Endothelial cell of umbilical vein (primary cell): ENCODE measurements around the gene RPS29. TPM values are rescaled to one million over a fixed set of nuclear protein-coding genes. Genes with fewer than 3 reads are reported as not detected.

Experiments used
- BruUV-seq: library from RNA; stranded (reverse); fragments of 400-500 nt; replicated peaks from 2 replicates; lab custom pipeline; 2021; lab: Mats Ljungman, UMichigan
- CTCF ChIA-PET: fragments of 300-600, 350-600 bp; sonication (Branson Sonifier 250); formaldehyde crosslinking; loops from one replicate; lab custom pipeline; 2021; ENCODE audit warnings: antibody characterized with exemption, inconsistent platforms; lab: Charles Lee
- POLR2A ChIA-PET: fragments of 300-600, 350-600 bp; sonication (Branson Sonifier 250); formaldehyde crosslinking; loops from one replicate; lab custom pipeline; 2021; ENCODE audit warnings: antibody characterized with exemption, inconsistent platforms; lab: Charles Lee
- DNase-seq: peaks from one replicate; pipeline ENCODE4 v3.0.0-alpha.2; 2011; ENCODE audit warnings: low read depth, low spot score
- FAIRE-seq: peaks from 2 replicates; lab custom pipeline; 2011; peaks lifted over from hg19 to GRCh38; lab: Jason Lieb, UNC
- H2AFZ ChIP-seq: 2 replicates; pipeline ENCODE4 v1.6.0; 2012; ENCODE audit warnings: low read depth, low read length, control low read depth, inconsistent platforms
- H3K27ac ChIP-seq: 2 replicates; pipeline ENCODE4 v1.5.1; 2011; ENCODE audit warnings: low read depth, mild to moderate bottlenecking, control low read depth, low read length, moderate library complexity; ENCODE audit not compliant: insufficient read depth
- H3K27me3 ChIP-seq, 2 experiments: 2 replicates each; pipeline versions ENCODE4 v1.6.0 to v1.6.1; 2011; ENCODE audit warnings: low read length in 2 of 2, mixed read lengths in 1 of 2; ENCODE audit not compliant: control insufficient read depth in 2 of 2, insufficient read depth in 2 of 2
- H3K36me3 ChIP-seq, 2 experiments: 2 replicates in 1 of 2; 3 replicates in 1 of 2; pipeline ENCODE4 v1.5.1; 2011; ENCODE audit warnings: low read length in 2 of 2, mild to moderate bottlenecking in 1 of 2, moderate library complexity in 1 of 2; ENCODE audit not compliant: control insufficient read depth in 2 of 2, insufficient read depth in 2 of 2; ENCODE audit errors: extremely low read depth in 1 of 2
- H3K4me1 ChIP-seq: 3 replicates; pipeline ENCODE4 v1.5.1; 2011; ENCODE audit warnings: mild to moderate bottlenecking, low read length; ENCODE audit not compliant: control insufficient read depth, insufficient read depth; ENCODE audit errors: extremely low read depth
- H3K4me2 ChIP-seq: 2 replicates; pipeline ENCODE4 v1.6.1; 2011; ENCODE audit warnings: low read length, control low read depth, mixed read lengths; ENCODE audit not compliant: insufficient read depth
- H3K4me3 ChIP-seq, 3 experiments: fragments of 200-600 bp in 1 of 3; sonication (generic), shearing (Covaris generic) in 1 of 3; replicated peaks in 1 of 3; 2 replicates each; pipeline ENCODE4 v1.5.1; 2011 to 2016; ENCODE audit warnings: control low read depth in 3 of 3, low read length in 3 of 3, mild to moderate bottlenecking in 2 of 3, inconsistent platforms in 1 of 3, low read depth in 1 of 3, moderate library complexity in 1 of 3; ENCODE audit not compliant: insufficient read depth in 1 of 3
- H3K79me2 ChIP-seq: 2 replicates; pipeline ENCODE4 v1.6.0; 2012; ENCODE audit warnings: low read length, inconsistent platforms; ENCODE audit not compliant: control insufficient read depth, insufficient read depth
- H3K9ac ChIP-seq: replicated peaks from 2 replicates; pipeline ENCODE3; 2011; ENCODE audit warnings: low read length, control low read depth; ENCODE audit not compliant: insufficient read depth; ENCODE audit errors: extremely low read depth
- H3K9me1 ChIP-seq: replicated peaks from 3 replicates; pipeline ENCODE4 v1.6.0; 2011; ENCODE audit warnings: mild to moderate bottlenecking, low read length; ENCODE audit not compliant: control insufficient read depth, insufficient read depth; ENCODE audit errors: extremely low read depth
- H3K9me3 ChIP-seq: replicated peaks from 2 replicates; pipeline ENCODE4 v1.5.1; 2012; ENCODE audit warnings: low read length, inconsistent platforms; ENCODE audit not compliant: control insufficient read depth, insufficient read depth
- H4K20me1 ChIP-seq: replicated peaks from 2 replicates; pipeline ENCODE3; 2011; ENCODE audit warnings: mild to moderate bottlenecking, low read length; ENCODE audit not compliant: control insufficient read depth, insufficient read depth; ENCODE audit errors: extremely low read depth
- CTCF ChIP-seq, 2 donors: IDR thresholded peaks; 1 replicate in 1 of 2; 2 replicates in 1 of 2; pipeline ENCODE4 v1.5.1; 2011; ENCODE audit warnings: low read length in 2 of 2, mild to moderate bottlenecking in 2 of 2, moderate library complexity in 2 of 2, control low read depth in 1 of 2, inconsistent platforms in 1 of 2, low read depth in 1 of 2; ENCODE audit not compliant: insufficient read depth in 1 of 2; ENCODE audit errors: extremely low read depth in 1 of 2
- GATA2 ChIP-seq: IDR thresholded peaks from 2 replicates; pipeline ENCODE4 v1.7.0; 2011; ENCODE audit warnings: low read depth, mild to moderate bottlenecking, moderate library complexity, mixed read lengths, low read length; ENCODE audit not compliant: insufficient read length, insufficient read depth
- MYC ChIP-seq: IDR thresholded peaks from one replicate; pipeline ENCODE4 v1.6.1; 2011; ENCODE audit warnings: mild to moderate bottlenecking, low read depth, low read length
- POLR2A ChIP-seq: IDR thresholded peaks from 2 replicates; pipeline ENCODE4 v1.6.1; 2012; ENCODE audit warnings: low read depth, mild to moderate bottlenecking, control low read depth, low read length
- POLR2AphosphoS5 ChIP-seq: IDR thresholded peaks from 2 replicates; pipeline ENCODE4 v1.6.1; 2012; ENCODE audit warnings: low read depth, mild to moderate bottlenecking, control low read depth, low read length, moderate library complexity; ENCODE audit not compliant: insufficient read depth
- dilution Hi-C: fragments of 300-500 bp; cut with MboI; formaldehyde crosslinking; loops from one replicate; pipeline ENCODE4 v1.15.0; 2019; ENCODE audit warnings: low sequenced_read_pairs; ENCODE audit not compliant: extremely low pct_ligation_motif_present
- intact Hi-C: fragments of 100-400 bp; cut with micrococcal nuclease; formaldehyde crosslinking; loops from one replicate; pipeline ENCODE4 v1.10.0; 2022
- polyA plus RNA-seq, 4 experiments: library from polyadenylated mRNA; depleted of rRNA in 3 of 4; stranded (reverse) in 3 of 4; unstranded in 1 of 4; fragments of >200 nt; gene quantifications; 2 replicates each; pipeline versions ENCODE4 v1.2.1 to v1.2.3, GENCODE V29; 2011 to 2012; ENCODE audit warnings: missing spikeins in 1 of 4
- total RNA-seq: library from RNA; stranded (reverse); gene quantifications from 2 replicates; pipeline ENCODE4 v1.2.3, GENCODE V29; 2021

The RPS29 gene
- total and polyA plus RNA-seq, 2 donors (not counting 3 experiments of a cell fraction or from before 2014, with no cell fraction given): 1,408 to 14,040 TPM

- CTCF ChIA-PET: interaction anchor here (0.6 to 6.4 kb wide), 13 partner anchors 10 to 1650 kb away, joined by 3 to 80 read pairs (median 4); partner anchors contain the start of genes DNAAF2, KLHDC2, LRR1 and NEMF
- no peaks in the 10 kb centered on the region for H3K27me3 ChIP-seq
- peak within 1 kb of the TSS; percentile 59 to 95 (median 83) for H3K4me3 ChIP-seq
- peak within 1 kb of the TSS; percentile 81 for H2AFZ ChIP-seq
- H3K4me2 ChIP-seq: peak within 1 kb of the TSS; percentile 88
- no peaks in the 10 kb centered on the region for H3K9me3 ChIP-seq
- POLR2A ChIA-PET: interaction anchor here (0.7 to 2.5 kb wide), 9 partner anchors 9 to 149 kb away, joined by 3 to 15 read pairs (median 5); partner anchors contain the start of genes LRR1 and RPS29
- H3K9me1 ChIP-seq: no peaks in the 10 kb centered on the region
- peaks cover 40% of the 10 kb centered on the region for H3K4me1 ChIP-seq
- no TSS peak for BruUV-seq
- DNase-seq (peak; percentile 99), FAIRE-seq (peak; percentile 94)
- H3K27ac ChIP-seq: peak within 1 kb of the TSS; percentile 85
- TF ChIP-seq MYC: no peak
- TF ChIP-seq POLR2AphosphoS5: peak; percentile 94
- TF ChIP-seq POLR2A: peak; percentile 94
- peak; percentile 8 to 51 for TF ChIP-seq CTCF (IDR thresholded peaks at IDR 0.05; ENCODE audit: extremely low read depth in 1 of 2, insufficient read depth in 1 of 2, low read depth in 1 of 2, low read length in 2 of 2)
- TF ChIP-seq GATA2: peak; percentile 9
- no peaks in the 10 kb centered on the region for H4K20me1 ChIP-seq
- intact Hi-C loops: loop anchor here (1.0 to 10.0 kb wide), 4 partner anchors 14 to 614 kb away; partner anchors contain the start of genes RPS29 and SOS2
- H3K36me3 ChIP-seq: peaks cover 0 to 3% of the 10 kb centered on the region in 2 experiments
- H3K79me2 ChIP-seq: peaks cover 75% of the 10 kb centered on the region
- dilution Hi-C loops: no loop called here
- H3K9ac ChIP-seq: peak within 1 kb of the TSS; percentile 90
Observed at GRCh38 chr14:49620182-49621113, 34.3 kb upstream of the RPS29 start, which contains the start of the genes MGAT2 and RPL36AL. Gene MGAT2 (plus strand): TSS chr14:49620799. CDS start chr14:49621269, 470 bp downstream. Gene RPL36AL (minus strand): TSS chr14:49620626. CDS start chr14:49619104, 1,522 bp downstream.
